Stimulated activated CD8-positive, alpha-beta memory T cell treated with anti-CD3 and anti-CD28 coated beads, Interleukin-7, amount 100 ng/mL, for 4 hours (primary cell): ENCODE measurements around the gene CGAS.
"Not testable (repeated sequence)": the region's sequence is repeated elsewhere in the genome, so short reads cannot be mapped to it uniquely, and the experiment has no call there.

Source experiments
- DNase-seq, 2 donors: peaks; one replicate each; pipeline ENCODE4 v3.0.0-alpha.2; 2020; ENCODE audit warnings: low read depth in 2 of 2

CGAS gene

DNA sequence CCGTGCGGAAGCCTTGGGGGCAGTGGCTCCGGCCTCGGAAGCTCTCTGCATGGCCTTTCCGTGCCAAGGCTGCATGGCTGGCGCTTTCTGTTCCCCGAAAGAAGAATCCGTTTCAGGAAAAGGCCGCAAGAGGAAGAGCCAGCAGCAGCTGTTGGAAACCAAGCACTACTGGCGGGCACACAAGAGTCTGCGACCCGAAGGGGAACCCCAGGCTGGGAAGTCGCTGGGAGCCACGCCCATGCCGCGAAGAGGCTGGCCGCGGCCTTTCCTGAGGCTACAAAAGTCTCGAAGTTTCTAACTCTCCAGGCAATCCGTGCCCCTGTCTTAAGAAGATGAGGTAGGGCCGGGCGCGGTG is at the start of gene CGAS:
Gene CGAS, minus strand, starts transcription at position 191 of the 355 bp plus-strand sequence. Its CDS starts 116 bp downstream, at position 75.
- peak; percentile 56 to 73 for DNase-seq

GRCh38 chr6:73497915-73498314 is 45.8 kb upstream of the CGAS start:
- DNase-seq: no peak

DNA sequence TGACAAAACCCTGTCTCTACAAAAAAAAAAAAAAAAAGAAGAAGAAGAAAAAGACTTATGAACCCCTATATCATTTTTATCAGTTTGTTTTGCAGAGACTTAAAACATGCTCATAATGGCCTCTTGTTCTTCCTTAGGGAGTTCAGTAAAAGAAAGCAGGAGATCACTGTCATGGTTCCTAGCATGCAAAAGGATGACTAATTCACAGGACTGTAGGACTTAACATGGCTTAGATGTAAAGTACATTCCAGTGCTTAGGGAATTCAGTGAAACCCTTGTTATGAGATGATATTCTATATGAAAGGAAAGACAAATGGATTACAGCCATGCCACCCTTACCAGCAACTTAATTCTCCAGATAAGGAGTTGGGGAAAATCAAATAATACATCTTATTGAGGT is 39.3 kb upstream of the CGAS start:
- DNase-seq: no peak

GRCh38 chr6:73487473-73487872 is 35.4 kb upstream of the CGAS start:
- no peak for DNase-seq

GRCh38 chr6:73484438-73484837 is 32.3 kb upstream of the CGAS start:
- DNase-seq: no peak

DNA sequence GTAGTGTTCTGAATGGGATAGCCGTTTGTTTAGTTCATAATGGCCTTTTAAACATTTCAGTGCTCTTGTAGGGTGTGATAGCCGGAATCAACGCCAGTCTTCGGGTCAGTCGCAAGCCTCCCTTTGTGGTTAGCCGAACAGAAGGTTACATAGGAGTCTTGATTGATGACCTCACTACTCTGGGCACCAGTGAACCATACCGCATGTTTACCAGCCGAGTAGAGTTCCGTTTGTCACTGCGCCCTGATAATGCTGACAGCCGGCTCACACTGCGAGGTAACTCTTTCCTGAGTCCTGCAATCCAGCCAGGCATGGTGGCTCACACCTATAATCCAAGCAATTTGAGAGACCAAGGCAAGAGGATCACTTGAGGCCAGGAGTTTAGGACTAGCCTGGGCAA is 29.9 kb upstream of the CGAS start:
- no peak for DNase-seq

DNA sequence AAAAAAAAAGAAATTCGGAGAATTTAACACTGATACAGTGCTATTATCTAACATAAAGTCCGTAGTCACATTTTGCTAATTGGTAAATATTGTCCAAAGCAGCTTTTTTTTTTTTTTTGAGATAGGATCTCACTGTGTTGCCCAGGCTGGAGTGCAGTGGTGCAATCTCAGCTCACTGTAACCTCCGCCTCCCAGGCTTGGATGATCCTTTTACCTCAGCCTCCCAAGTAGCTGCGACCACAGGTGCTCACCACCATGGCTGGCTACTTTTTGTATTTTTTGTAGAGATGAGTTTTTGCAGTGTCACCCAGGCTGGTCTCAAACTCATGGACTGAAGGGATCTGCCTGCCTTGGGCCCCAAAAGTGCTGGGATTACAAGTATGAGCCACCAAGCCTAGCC is 25.3 kb upstream of the CGAS start:
- no peak for DNase-seq

GRCh38 chr6:73476723-73477122 is 24.6 kb upstream of the CGAS start:
- DNase-seq: no peak

GRCh38 chr6:73471686-73472290 is 19.7 kb upstream of the CGAS start:
- no peak for DNase-seq

GRCh38 chr6:73461537-73462350 is 9.6 kb upstream of the CGAS start, which contains the start of gene MTO1:
TSS of gene MTO1 (plus strand) at chr6:73461737. CDS start at chr6:73461855, 118 bp downstream.
- DNase-seq: peak; percentile 70 to 75

DNA sequence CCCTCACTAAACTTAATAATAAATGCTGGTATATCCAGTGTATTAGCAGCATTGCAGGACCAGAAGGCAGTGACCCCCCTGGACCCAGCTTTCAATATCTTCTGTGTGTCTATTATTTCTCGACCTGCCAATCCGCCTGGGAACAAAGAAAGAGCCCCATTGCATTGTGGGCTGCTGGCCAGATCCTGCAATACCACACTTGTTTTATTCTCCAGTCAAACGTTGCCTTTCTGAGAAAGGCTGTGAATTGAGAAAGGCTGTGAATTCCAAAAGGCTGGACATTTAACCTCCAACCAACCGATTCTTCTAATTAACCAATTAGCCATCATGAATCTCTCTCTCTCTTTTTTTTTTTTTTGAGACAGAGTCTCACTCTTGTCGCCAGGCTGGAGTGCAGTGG is 8.0 kb upstream of the CGAS start:
- DNase-seq: no peak

GRCh38 chr6:73459474-73459873 is 7.4 kb upstream of the CGAS start:
- DNase-seq: not testable (repeated sequence)

DNA sequence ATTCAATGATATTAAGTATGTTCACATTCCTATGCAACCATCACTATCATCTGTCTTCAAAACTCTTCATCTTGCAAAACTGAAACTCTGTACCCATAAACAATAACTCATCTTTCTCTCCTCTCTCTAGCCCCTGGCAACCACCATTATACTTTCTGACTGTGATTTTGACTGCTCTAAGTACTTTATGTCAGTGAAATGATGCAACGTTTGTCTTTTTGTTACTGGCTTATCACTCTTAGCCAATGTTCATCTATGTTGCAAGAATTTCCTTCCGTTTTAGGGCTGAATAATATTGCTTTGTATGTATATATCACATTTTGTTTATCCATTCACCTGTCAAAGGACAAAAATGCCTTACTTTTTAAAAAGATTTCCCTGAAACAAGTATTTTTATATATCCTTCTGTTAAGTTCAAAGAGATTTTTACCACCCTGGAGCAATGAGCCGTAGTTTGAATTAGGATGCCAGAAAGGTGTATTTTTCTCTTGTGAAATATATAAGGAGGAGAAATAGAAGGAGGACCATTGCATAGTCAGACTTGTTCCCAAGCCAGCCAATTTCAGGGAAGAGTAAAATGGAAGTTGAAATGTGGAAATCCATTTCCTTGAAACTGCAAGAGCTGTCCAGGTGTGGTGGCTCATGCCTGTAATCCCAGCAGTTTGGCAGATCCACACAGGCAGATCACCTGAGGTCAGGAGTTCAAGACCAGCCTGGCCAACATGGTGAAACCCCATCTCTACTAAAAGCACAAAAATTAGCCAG is 4.0 kb upstream of the CGAS start:
- no peak for DNase-seq

DNA sequence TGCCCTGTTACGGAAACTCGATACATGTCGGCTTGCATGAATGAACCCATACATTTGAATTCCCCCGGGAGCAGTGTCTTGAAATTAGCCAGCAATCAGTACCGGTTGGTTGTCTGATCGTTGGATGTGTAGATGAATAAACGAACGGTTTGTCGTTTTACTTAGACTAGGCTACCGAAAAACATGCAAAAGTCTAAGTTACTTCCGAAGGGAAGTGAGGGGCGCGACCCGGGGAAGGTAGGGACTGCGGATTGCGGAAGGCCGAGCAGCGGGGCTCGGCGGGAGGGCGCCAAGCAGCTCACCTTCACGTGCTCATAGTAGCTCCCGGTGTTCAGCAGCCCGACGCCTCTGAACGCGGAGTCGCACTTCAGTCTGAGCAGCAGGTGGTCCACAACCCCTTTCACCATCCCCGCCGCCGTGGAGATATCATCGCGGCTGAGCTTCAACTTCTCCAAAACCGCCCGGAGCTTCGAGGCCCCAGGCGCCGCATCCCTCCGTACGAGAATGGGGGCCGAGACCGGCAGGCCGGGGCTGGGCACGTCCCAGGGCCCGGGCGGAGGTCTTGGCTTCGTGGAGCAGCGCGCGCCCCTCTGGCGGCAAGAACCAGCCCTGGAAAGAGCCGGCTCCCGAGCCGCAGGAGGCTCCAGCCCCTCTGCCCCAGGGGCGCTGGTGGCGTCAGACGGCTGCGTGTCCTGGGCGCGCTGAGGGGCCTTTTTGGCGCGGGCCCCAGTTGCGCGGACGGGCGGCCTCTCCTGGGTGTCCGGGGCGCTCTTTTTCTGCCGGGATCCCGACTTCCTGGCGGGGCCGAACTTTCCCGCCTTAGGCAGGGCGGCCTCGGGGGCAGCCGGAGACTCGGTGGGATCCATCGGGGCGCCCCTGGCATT is 632 bp downstream of the CGAS start:
- DNase-seq: peak; percentile 11 to 26

- no peak for DNase-seq
Measured at GRCh38 chr6:73443555-73443954, 8.5 kb downstream of the CGAS start.

DNA sequence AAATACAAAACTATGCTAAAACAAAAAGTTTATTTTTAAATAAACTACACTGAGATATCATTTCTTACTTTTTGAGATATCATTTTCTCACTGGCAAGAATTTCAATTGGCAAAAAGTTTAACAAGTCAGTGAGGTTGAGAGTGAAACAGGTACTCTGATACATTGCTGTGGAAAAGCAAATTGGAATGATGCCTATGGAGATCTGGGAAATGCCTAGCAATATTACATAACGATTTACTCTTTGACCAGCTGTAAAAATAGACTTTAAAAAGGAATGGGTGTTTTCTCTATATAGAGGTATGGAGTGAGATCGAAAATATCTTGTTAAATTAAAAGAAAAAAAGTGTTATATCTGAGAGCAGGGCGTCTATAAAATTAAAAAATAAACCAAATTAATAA is 16.9 kb downstream of the CGAS start:
- no peak for DNase-seq

DNA sequence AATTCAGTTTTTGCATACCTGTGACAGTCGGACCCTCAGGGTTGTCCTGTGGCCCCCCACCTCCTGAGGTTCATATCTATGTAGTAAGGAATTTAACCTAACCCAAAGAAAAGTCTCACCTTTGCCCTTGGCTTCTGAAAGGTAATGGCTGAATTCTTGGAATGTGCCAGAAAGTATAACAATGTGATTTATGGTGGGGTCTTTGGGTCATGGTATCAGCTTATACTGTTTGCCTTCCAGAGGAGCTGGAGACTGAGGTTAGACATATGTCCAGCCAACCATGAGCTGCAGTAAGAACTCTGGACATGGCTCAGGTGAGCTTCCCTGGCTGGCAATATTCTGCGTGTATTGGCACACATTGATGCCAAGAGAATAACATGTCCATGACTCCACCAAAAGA is 30.6 kb downstream of the CGAS start:
- no peak for DNase-seq

DNA sequence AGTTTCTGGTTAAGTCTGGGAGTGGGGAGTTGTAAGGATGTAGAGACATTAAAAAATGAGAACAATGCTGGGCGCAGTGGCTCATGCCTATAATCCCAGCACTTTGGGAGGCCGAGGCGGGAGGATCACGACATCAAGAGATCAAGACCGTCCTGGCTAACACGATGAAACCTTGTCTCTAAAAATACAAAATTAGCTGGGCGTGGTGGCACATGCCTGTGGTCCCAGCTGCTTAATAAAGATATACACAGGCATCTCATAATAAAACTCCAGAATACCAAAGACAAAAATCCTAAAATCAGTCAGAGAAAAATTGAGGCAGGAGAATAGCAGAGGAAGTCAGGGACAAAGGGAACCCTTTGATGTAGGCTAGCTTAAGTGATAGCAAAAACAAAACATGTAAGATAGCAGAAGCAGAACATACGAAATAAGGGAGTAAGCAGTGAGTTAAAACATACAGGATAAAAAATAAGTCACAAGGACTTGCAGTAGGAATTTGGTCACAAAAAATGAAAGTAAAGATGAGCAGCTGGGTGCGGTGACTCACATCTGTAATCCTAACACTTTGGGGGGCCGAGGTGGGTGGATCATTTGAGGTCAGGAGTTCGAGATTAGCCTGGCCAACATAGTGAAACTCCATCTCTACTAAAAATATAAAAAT is 33.9 kb downstream of the CGAS start:
- DNase-seq: no peak

GRCh38 chr6:73413102-73413501 is 39.0 kb downstream of the CGAS start:
- no peak for DNase-seq

DNA sequence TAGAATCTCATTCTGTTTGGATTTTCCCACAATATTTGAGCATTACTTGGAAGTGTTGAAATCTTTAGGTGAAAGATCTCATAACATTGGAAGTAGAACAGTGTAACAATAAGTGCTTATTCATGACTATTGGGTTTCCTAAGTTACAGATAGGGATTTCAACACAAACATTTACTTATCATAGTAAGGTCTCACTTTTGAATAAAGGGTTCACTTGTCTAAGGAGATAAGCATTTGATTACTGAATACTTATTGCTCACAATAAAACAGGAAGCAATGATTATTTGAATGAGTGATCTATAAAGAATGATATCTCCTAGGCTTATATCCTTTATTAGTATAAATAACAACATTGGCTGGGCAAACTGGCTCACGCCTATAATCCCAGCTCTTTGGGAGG is 42.7 kb downstream of the CGAS start:
- DNase-seq: no peak

DNA sequence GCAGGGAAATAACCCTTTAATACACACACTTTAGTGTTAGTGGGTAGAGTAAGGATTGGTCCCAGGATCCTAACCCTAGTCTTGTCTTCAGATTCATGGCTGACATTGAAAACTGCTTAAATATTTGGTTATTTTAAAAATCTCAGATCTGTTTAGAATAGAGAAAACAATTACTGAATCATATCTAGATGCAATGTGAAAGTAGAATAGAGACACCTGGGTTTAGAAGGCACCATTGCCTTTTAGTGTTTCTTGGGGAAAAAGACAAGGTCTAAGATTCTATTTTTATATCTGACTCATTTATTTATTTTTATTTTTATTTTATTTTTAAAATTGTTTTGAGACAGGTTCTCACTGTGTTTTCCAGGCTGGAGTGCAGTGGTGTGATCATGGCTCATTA is 51.4 kb downstream of the CGAS start:
- no peak for DNase-seq
